D721Med (cell line): ENCODE results near the gene PPME1.

Source experiments
- DNase-seq: peaks from one replicate; pipeline ENCODE4 v3.0.0; 2011; ENCODE audit warnings: low spot score; ENCODE audit not compliant: insufficient read length
- FAIRE-seq: peaks from 2 replicates; lab custom pipeline; 2011; peaks lifted over from hg19 to GRCh38; lab: Jason Lieb, UNC
- TF ChIP-seq, protein P1 (sequence below): IDR thresholded peaks from 2 replicates; pipeline ENCODE4 v1.5.1; 2012; ENCODE audit warnings: mild to moderate bottlenecking, control low read depth; ENCODE audit not compliant: insufficient read depth; ENCODE audit errors: missing control alignments

Gene PPME1

GRCh38 chr11:74262725-74263124 is 91.6 kb downstream of the PPME1 start:
- FAIRE-seq (no peak), DNase-seq (no peak)
- TF ChIP-seq, protein P1, sequence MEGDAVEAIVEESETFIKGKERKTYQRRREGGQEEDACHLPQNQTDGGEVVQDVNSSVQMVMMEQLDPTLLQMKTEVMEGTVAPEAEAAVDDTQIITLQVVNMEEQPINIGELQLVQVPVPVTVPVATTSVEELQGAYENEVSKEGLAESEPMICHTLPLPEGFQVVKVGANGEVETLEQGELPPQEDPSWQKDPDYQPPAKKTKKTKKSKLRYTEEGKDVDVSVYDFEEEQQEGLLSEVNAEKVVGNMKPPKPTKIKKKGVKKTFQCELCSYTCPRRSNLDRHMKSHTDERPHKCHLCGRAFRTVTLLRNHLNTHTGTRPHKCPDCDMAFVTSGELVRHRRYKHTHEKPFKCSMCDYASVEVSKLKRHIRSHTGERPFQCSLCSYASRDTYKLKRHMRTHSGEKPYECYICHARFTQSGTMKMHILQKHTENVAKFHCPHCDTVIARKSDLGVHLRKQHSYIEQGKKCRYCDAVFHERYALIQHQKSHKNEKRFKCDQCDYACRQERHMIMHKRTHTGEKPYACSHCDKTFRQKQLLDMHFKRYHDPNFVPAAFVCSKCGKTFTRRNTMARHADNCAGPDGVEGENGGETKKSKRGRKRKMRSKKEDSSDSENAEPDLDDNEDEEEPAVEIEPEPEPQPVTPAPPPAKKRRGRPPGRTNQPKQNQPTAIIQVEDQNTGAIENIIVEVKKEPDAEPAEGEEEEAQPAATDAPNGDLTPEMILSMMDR, result no peak

DNA sequence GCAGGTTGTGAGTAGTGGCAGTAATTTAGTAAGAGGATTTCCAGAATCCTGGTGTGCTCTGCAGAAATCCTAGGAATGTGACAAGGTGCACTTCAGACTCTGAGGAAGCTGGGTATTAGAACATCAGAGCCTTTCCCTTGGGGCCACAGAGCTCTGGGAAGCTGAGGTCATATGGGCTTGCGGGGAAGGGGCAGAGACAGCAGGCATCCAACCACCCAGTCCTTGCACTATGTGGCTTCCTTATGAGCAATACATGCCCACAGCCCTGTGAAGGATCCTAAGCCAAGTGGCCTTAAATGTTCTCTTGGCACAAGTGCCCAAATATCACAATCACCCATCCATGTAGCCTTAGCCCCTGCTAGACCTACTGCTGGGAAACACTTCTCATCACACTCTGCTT is 94.2 kb downstream of the PPME1 start:
- no peak for FAIRE-seq
- DNase-seq, result no peak
- TF ChIP-seq, protein P1, result no peak

- TF ChIP-seq, protein P1, result no peak
- DNase-seq (no peak), FAIRE-seq (no peak)
Measured at GRCh38 chr11:74267014-74267413, 95.9 kb downstream of the PPME1 start.

- no peak for FAIRE-seq
- no peak for DNase-seq
- TF ChIP-seq, protein P1, result no peak
Measured at GRCh38 chr11:74268456-74268855, 97.4 kb downstream of the PPME1 start.

GRCh38 chr11:74269161-74269811 is 98.2 kb downstream of the PPME1 start:
- TF ChIP-seq, protein P1, result no peak
- DNase-seq (no peak), FAIRE-seq (no peak)

DNA sequence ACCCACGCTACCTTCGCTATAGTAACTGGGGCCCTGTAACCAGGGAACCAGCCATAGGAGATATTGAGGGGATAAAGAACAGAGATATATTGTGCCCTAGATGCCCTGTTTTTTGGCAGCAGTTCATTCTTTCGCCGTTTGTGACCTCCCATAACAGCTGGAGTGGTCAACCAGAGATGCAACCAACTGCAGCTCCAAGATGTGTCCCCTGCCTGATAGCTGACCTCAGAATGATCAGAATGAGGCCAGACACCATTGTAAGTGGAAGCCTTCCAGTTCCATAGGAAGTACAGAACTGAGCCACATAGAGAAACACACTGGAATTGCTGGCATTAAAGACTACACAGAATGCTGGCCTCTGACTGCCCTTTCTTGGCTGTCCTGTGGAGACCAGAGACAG is 101.2 kb downstream of the PPME1 start:
- TF ChIP-seq, protein P1, result no peak
- DNase-seq (no peak), FAIRE-seq (no peak)

- FAIRE-seq, result no peak
- DNase-seq, result no peak
- TF ChIP-seq, protein P1, result no peak
Measured at GRCh38 chr11:74276581-74276980, 105.5 kb downstream of the PPME1 start.
